H9 (cell line): ENCODE results near the gene STAMBPL1. TPM values are rescaled to one million over a fixed set of nuclear protein-coding genes. Genes with fewer than 3 reads are reported as not detected.

Experiments
- DNase-seq: peaks from one replicate; pipeline ENCODE4 v3.0.0-alpha.2; 2017
- H2AFZ ChIP-seq: one replicate; pipeline ENCODE4 v1.6.1; 2013; ENCODE audit warnings: mild to moderate bottlenecking, low read length, control low read depth, moderate library complexity
- H2AK5ac ChIP-seq: 2 replicates; pipeline ENCODE4 v1.6.1; 2013; ENCODE audit warnings: low read length, control low read depth, mixed read lengths; ENCODE audit not compliant: insufficient read length
- H2BK120ac ChIP-seq: one replicate; pipeline ENCODE4 v1.6.1; 2013; ENCODE audit warnings: low read depth, mild to moderate bottlenecking, low read length, control low read depth, inconsistent platforms; ENCODE audit not compliant: poor library complexity, severe bottlenecking
- H2BK12ac ChIP-seq: 2 replicates; pipeline ENCODE4 v1.6.1; 2013; ENCODE audit warnings: low read length, control low read depth, mixed read lengths, low read depth; ENCODE audit not compliant: insufficient read length
- H2BK15ac ChIP-seq: 2 replicates; pipeline ENCODE4 v1.6.1; 2013; ENCODE audit warnings: low read depth, low read length, control low read depth
- H2BK20ac ChIP-seq: one replicate; pipeline ENCODE4 v1.6.1; 2013; ENCODE audit warnings: low read depth, mild to moderate bottlenecking, low read length, control low read depth, inconsistent platforms; ENCODE audit not compliant: poor library complexity, severe bottlenecking
- H2BK5ac ChIP-seq: 2 replicates; pipeline ENCODE4 v1.6.1; 2013; ENCODE audit warnings: low read length, control low read depth, mixed read lengths; ENCODE audit not compliant: insufficient read length
- H3K14ac ChIP-seq: 2 replicates; pipeline ENCODE4 v1.6.1; 2013; ENCODE audit warnings: low read length, control low read depth; ENCODE audit not compliant: insufficient read depth
- H3K18ac ChIP-seq: 2 replicates; pipeline ENCODE4 v1.6.1; 2013; ENCODE audit warnings: low read depth, mild to moderate bottlenecking, mixed read lengths, low read length, control low read depth; ENCODE audit not compliant: insufficient read length
- H3K23ac ChIP-seq: 2 replicates; pipeline ENCODE4 v1.6.1; 2013; ENCODE audit warnings: low read length, control low read depth, mixed read lengths, low read depth; ENCODE audit not compliant: insufficient read length
- H3K23me2 ChIP-seq: 2 replicates; pipeline ENCODE4 v1.6.1; 2013; ENCODE audit warnings: low read depth, mild to moderate bottlenecking, mixed read lengths, low read length, control low read depth; ENCODE audit not compliant: insufficient read length, poor library complexity, severe bottlenecking
- H3K27ac ChIP-seq: 2 replicates; pipeline ENCODE4 v1.5.1; 2013; ENCODE audit warnings: low read length, control low read depth, mixed read lengths, low read depth; ENCODE audit not compliant: insufficient read length
- H3K27me3 ChIP-seq: 2 replicates; pipeline ENCODE4 v1.6.1; 2013; ENCODE audit warnings: low read length, control low read depth, inconsistent platforms; ENCODE audit not compliant: insufficient read depth
- H3K4ac ChIP-seq: 2 replicates; pipeline ENCODE4 v1.6.1; 2013; ENCODE audit warnings: low read depth, mild to moderate bottlenecking, control low read depth, inconsistent platforms, low read length, moderate library complexity
- H3K4me1 ChIP-seq: 2 replicates; pipeline ENCODE4 v1.6.1; 2013; ENCODE audit warnings: low read length, control low read depth, inconsistent platforms; ENCODE audit not compliant: insufficient read depth
- H3K4me2 ChIP-seq: 2 replicates; pipeline ENCODE4 v1.6.1; 2013; ENCODE audit warnings: low read length, control low read depth, mixed read lengths; ENCODE audit not compliant: insufficient read length, insufficient read depth
- H3K56ac ChIP-seq: 2 replicates; pipeline ENCODE4 v1.6.1; 2013; ENCODE audit warnings: low read depth, mild to moderate bottlenecking, mixed read lengths, low read length, control low read depth; ENCODE audit not compliant: insufficient read length
- H3K79me1 ChIP-seq: 2 replicates; pipeline ENCODE4 v1.6.1; 2013; ENCODE audit warnings: low read depth, mild to moderate bottlenecking, moderate library complexity, low read length, control low read depth, inconsistent platforms; ENCODE audit not compliant: insufficient read depth, poor library complexity, severe bottlenecking
- H3K79me2 ChIP-seq: 2 replicates; pipeline ENCODE4 v1.6.1; 2013; ENCODE audit warnings: low read length, control low read depth, inconsistent platforms; ENCODE audit not compliant: insufficient read depth
- H3K9ac ChIP-seq: 2 replicates; pipeline ENCODE4 v1.6.1; 2013; ENCODE audit warnings: low read length, control low read depth, mixed read lengths; ENCODE audit not compliant: insufficient read length; ENCODE audit errors: extremely low read depth
- H3K9me3 ChIP-seq: one replicate; pipeline ENCODE4 v1.6.1; 2013; ENCODE audit warnings: low read depth, low read length, inconsistent platforms; ENCODE audit not compliant: control insufficient read depth
- H3T11ph ChIP-seq: one replicate; pipeline ENCODE4 v1.6.1; 2013; ENCODE audit warnings: mild to moderate bottlenecking, low read length, control low read depth, inconsistent platforms
- H4K20me1 ChIP-seq: one replicate; pipeline ENCODE4 v1.6.1; 2013; ENCODE audit not compliant: control insufficient read depth, insufficient read length, insufficient read depth
- H4K5ac ChIP-seq: 2 replicates; pipeline ENCODE4 v1.6.1; 2013; ENCODE audit warnings: low read depth, mild to moderate bottlenecking, mixed read lengths, low read length, control low read depth; ENCODE audit not compliant: insufficient read length
- H4K8ac ChIP-seq: replicated peaks from 2 replicates; pipeline ENCODE4 v1.6.1; 2013; ENCODE audit warnings: low read length, control low read depth, mixed read lengths, low read depth; ENCODE audit not compliant: insufficient read length
- H4K91ac ChIP-seq: 2 replicates; pipeline ENCODE4 v1.6.1; 2013; ENCODE audit warnings: low read depth, mild to moderate bottlenecking, moderate library complexity, mixed read lengths, low read length, control low read depth; ENCODE audit not compliant: insufficient read length
- H3K27ac Mint-ChIP-seq, 3 experiments: 2 replicates in 2 of 3; 3 replicates in 1 of 3; pipeline ENCODE4 v1.8.0; 2020 to 2021; ENCODE audit warnings: mixed read lengths in 3 of 3, mild to moderate bottlenecking in 1 of 3, moderate library complexity in 1 of 3
- H3K27me3 Mint-ChIP-seq: 2 replicates; pipeline ENCODE4 v1.8.0; 2021; ENCODE audit warnings: low read depth, mild to moderate bottlenecking, moderate library complexity, mixed read lengths
- H3K36me3 Mint-ChIP-seq, 3 experiments: 2 replicates in 2 of 3; 3 replicates in 1 of 3; pipeline ENCODE4 v1.8.0; 2020 to 2021; ENCODE audit warnings: low read depth in 3 of 3, mixed read lengths in 3 of 3; ENCODE audit not compliant: insufficient read depth in 1 of 3
- H3K4me1 Mint-ChIP-seq, 2 experiments: 2 replicates each; pipeline ENCODE4 v1.8.0; 2020; ENCODE audit warnings: mixed read lengths in 2 of 2
- H3K4me3 Mint-ChIP-seq, 2 experiments: 2 replicates in 1 of 2; 3 replicates in 1 of 2; pipeline ENCODE4 v1.8.0; 2020 to 2021; ENCODE audit warnings: mild to moderate bottlenecking in 2 of 2, mixed read lengths in 2 of 2, moderate library complexity in 1 of 2
- H3K9me3 Mint-ChIP-seq, 2 experiments: 2 replicates in 1 of 2; 3 replicates in 1 of 2; pipeline ENCODE4 v1.8.0; 2020; ENCODE audit warnings: mild to moderate bottlenecking in 2 of 2, mixed read lengths in 2 of 2, moderate library complexity in 1 of 2
- CTCF ChIP-seq: fragments of 200-600 bp; sonication (generic); conservative IDR thresholded peaks from 3 replicates; pipeline ENCODE4 v1.8.0; 2021; ENCODE audit warnings: antibody characterized with exemption, mild to moderate bottlenecking
- WGBS: extraction: QIAGEN DNeasy Blood & Tissue Kit; methylation state at CpG from one replicate; pipeline ENCODE4 v1.1.7; 2013; ENCODE audit warnings: missing lambda C conversion rate, low lambda C conversion rate, mixed read lengths; ENCODE audit not compliant: insufficient read length; ENCODE audit errors: extremely low coverage; 5-methylcytosine and 5-hydroxymethylcytosine counted together
- total RNA-seq: library from RNA; stranded (reverse); gene quantifications from 2 replicates; pipeline ENCODE4 v1.2.1, GENCODE V29; 2021

Gene STAMBPL1
- total RNA-seq, 1 experiment from 2014 or later: 3.2 TPM

DNA sequence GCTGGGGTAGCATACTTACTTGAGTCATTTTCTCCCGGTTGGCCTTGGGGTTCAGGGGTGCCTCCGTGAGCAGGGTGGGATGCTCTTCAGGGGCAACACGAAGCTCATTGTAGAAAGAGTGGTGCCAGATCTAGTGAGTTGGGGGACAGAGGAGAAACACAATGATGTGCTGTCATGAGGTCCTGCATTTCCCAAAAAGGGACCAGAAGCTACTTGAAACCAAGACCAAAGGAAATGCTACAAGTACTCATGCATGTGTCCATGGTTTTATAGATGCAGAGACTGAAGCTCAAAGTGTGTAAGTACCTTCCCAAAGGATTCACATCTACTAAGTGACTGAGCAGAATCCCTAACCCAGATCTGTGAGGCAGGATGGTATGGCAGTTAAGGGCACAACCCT is 63.7 kb downstream of the STAMBPL1 start:
- H3K4me1 ChIP-seq: no peaks in the 10 kb centered on the region
- Mint-ChIP-seq H3K9me3 (no peaks in the 10 kb centered on the region), H3K27me3 (no peaks in the 10 kb centered on the region), H3K4me3 (no peak overlapping the region), H3K27ac (no peak overlapping the region), H3K4me1 (no peaks in the 10 kb centered on the region), H3K36me3 (no peaks in the 10 kb centered on the region)
- H3K27ac ChIP-seq: no peak overlapping the region
- no peak overlapping the region for H3K18ac ChIP-seq
- H2BK120ac ChIP-seq: no peak overlapping the region
- H3K4ac ChIP-seq: no peak overlapping the region
- no CpG with 5 or more reads among the region's 3 CpGs for WGBS
- no peak overlapping the region for H2BK20ac ChIP-seq
- H2AFZ ChIP-seq: no peak overlapping the region
- H3K23me2 ChIP-seq: no peaks in the 10 kb centered on the region
- no peak overlapping the region for H2AK5ac ChIP-seq
- H2BK5ac ChIP-seq: no peak overlapping the region
- TF ChIP-seq CTCF: no peak
- no peaks in the 10 kb centered on the region for H3K79me2 ChIP-seq
- H3K9ac ChIP-seq: no peak overlapping the region
- no peaks in the 10 kb centered on the region for H3K79me1 ChIP-seq
- H3T11ph ChIP-seq: no peak overlapping the region
- no peaks in the 10 kb centered on the region for H4K20me1 ChIP-seq
- no peak overlapping the region for H3K14ac ChIP-seq
- H3K4me2 ChIP-seq: no peak overlapping the region
- H3K9me3 ChIP-seq: no peaks in the 10 kb centered on the region
- no peak for DNase-seq
- no peaks in the 10 kb centered on the region for H3K27me3 ChIP-seq
- H2BK12ac ChIP-seq: no peak overlapping the region
- no peak overlapping the region for H3K56ac ChIP-seq
- no peak overlapping the region for H4K5ac ChIP-seq
- no peak overlapping the region for H4K8ac ChIP-seq
- H4K91ac ChIP-seq: no peak overlapping the region
- H3K23ac ChIP-seq: no peak overlapping the region
- H2BK15ac ChIP-seq: no peak overlapping the region
